IMR-90 (cell line): ENCODE measurements around the gene CNOT9. TPM values are rescaled to one million over a fixed set of nuclear protein-coding genes. Genes with fewer than 3 reads are reported as not detected.

Source experiments
- ATAC-seq: fragments of 200-7000 bp; cut with Tn5 transposase; 2 replicates; pipeline ENCODE4 v1.9.1; 2020; ENCODE audit warnings: low read depth, mild to moderate bottlenecking, moderate library complexity
- BruUV-seq: library from RNA; stranded (reverse); fragments of 400-500 nt; replicated peaks from 2 replicates; lab custom pipeline; 2021; lab: Mats Ljungman, UMichigan
- CTCF ChIA-PET: fragments of 300-600 bp; formaldehyde crosslinking; extraction: SDS; loops from one replicate; lab custom pipeline; 2021; ENCODE audit warnings: antibody characterized with exemption; lab: Yijun Ruan, JAX
- POLR2A ChIA-PET: fragments of 300-600 bp; sonication (Branson Sonifier 250); formaldehyde crosslinking; loops from one replicate; lab custom pipeline; 2022; ENCODE audit warnings: antibody characterized with exemption; ENCODE audit not compliant: unreplicated experiment; lab: Charles Lee
- DNase-seq: peaks from one replicate; pipeline ENCODE4 v3.0.0; 2013
- H2AFZ ChIP-seq: replicated peaks from 2 replicates; pipeline ENCODE3; 2013; ENCODE audit warnings: low read length, mild to moderate bottlenecking; ENCODE audit not compliant: poor library complexity
- H2AK5ac ChIP-seq: 2 replicates; pipeline ENCODE4 v1.6.1; 2013; ENCODE audit warnings: low read depth, low read length, inconsistent platforms
- H2AK9ac ChIP-seq: replicated peaks from 2 replicates; pipeline ENCODE3; 2013; ENCODE audit warnings: mild to moderate bottlenecking, low read depth, low read length, moderate library complexity; ENCODE audit not compliant: poor library complexity
- H2BK120ac ChIP-seq: 2 replicates; pipeline ENCODE4 v1.6.1; 2013; ENCODE audit warnings: low read depth, low read length, inconsistent platforms
- H2BK15ac ChIP-seq: 3 replicates; pipeline ENCODE4 v1.6.1; 2013; ENCODE audit warnings: low read depth, low read length, inconsistent platforms
- H2BK20ac ChIP-seq: 2 replicates; pipeline ENCODE4 v1.6.1; 2013; ENCODE audit warnings: low read depth, mild to moderate bottlenecking, inconsistent platforms, low read length, moderate library complexity
- H2BK5ac ChIP-seq: 2 replicates; pipeline ENCODE4 v1.6.1; 2013; ENCODE audit warnings: mild to moderate bottlenecking, low read depth, low read length, inconsistent platforms; ENCODE audit not compliant: poor library complexity, severe bottlenecking
- H3K14ac ChIP-seq: replicated peaks from 2 replicates; pipeline ENCODE4 v1.6.1; 2013; ENCODE audit warnings: low read depth, low read length, inconsistent platforms
- H3K18ac ChIP-seq: 2 replicates; pipeline ENCODE4 v1.6.1; 2013; ENCODE audit warnings: low read depth, low read length, control low read depth
- H3K23ac ChIP-seq: 2 replicates; pipeline ENCODE4 v1.6.1; 2013; ENCODE audit warnings: low read depth, low read length, inconsistent platforms
- H3K27ac ChIP-seq: 2 replicates; pipeline ENCODE4 v1.5.1; 2013; ENCODE audit warnings: mild to moderate bottlenecking, control low read depth, low read length; ENCODE audit not compliant: insufficient read depth
- H3K27me3 ChIP-seq: 2 replicates; pipeline ENCODE4 v1.6.1; 2013; ENCODE audit warnings: low read length; ENCODE audit not compliant: control insufficient read depth, insufficient read depth
- H3K36me3 ChIP-seq: 2 replicates; pipeline ENCODE4 v1.6.1; 2013; ENCODE audit warnings: low read length, mixed read lengths; ENCODE audit not compliant: control insufficient read depth, insufficient read depth
- H3K4ac ChIP-seq: 2 replicates; pipeline ENCODE4 v1.6.1; 2013; ENCODE audit warnings: low read depth, low read length, inconsistent platforms
- H3K4me1 ChIP-seq: 2 replicates; pipeline ENCODE4 v1.6.1; 2013; ENCODE audit warnings: low read length, mixed read lengths; ENCODE audit not compliant: control insufficient read depth, insufficient read depth
- H3K4me2 ChIP-seq: 2 replicates; pipeline ENCODE4 v1.6.1; 2013; ENCODE audit warnings: low read depth, mild to moderate bottlenecking, control low read depth, low read length, moderate library complexity
- H3K4me3 ChIP-seq: 2 replicates; pipeline ENCODE4 v1.5.1; 2013; ENCODE audit warnings: low read depth, mild to moderate bottlenecking, control low read depth, low read length, moderate library complexity; ENCODE audit not compliant: insufficient read depth
- H3K56ac ChIP-seq: 2 replicates; pipeline ENCODE4 v1.6.1; 2013; ENCODE audit warnings: low read length, inconsistent platforms; ENCODE audit not compliant: insufficient read depth; ENCODE audit errors: extremely low read depth
- H3K79me1 ChIP-seq, 2 experiments: 2 replicates each; pipeline ENCODE4 v1.6.1; 2013; ENCODE audit warnings: low read length in 2 of 2, inconsistent platforms in 1 of 2, low read depth in 1 of 2
- H3K9ac ChIP-seq: 2 replicates; pipeline ENCODE4 v1.6.1; 2013; ENCODE audit warnings: low read depth, low read length, control low read depth
- H3K9me1 ChIP-seq: 2 replicates; pipeline ENCODE4 v1.6.1; 2013; ENCODE audit warnings: low read length, inconsistent platforms; ENCODE audit not compliant: insufficient read depth
- H3K9me3 ChIP-seq: 2 replicates; pipeline ENCODE4 v1.6.1; 2013; ENCODE audit warnings: low read length; ENCODE audit not compliant: control insufficient read depth, insufficient read depth
- H4K20me1 ChIP-seq: 2 replicates; pipeline ENCODE4 v1.6.1; 2013; ENCODE audit warnings: low read length, inconsistent platforms; ENCODE audit not compliant: insufficient read depth
- H4K5ac ChIP-seq: 2 replicates; pipeline ENCODE4 v1.6.1; 2013; ENCODE audit warnings: mild to moderate bottlenecking, low read depth, low read length, control low read depth
- H4K8ac ChIP-seq, 2 experiments: 2 replicates each; pipeline ENCODE4 v1.6.1; 2013; ENCODE audit warnings: low read depth in 2 of 2, low read length in 2 of 2, control low read depth in 1 of 2, inconsistent platforms in 1 of 2
- H4K91ac ChIP-seq: 2 replicates; pipeline ENCODE4 v1.6.1; 2013; ENCODE audit warnings: low read depth, low read length, inconsistent platforms; ENCODE audit not compliant: insufficient read depth
- BHLHE40 ChIP-seq: fragments of 150-350 bp; IDR thresholded peaks from 2 replicates; pipeline ENCODE4 v1.6.1; 2016; ENCODE audit warnings: mild to moderate bottlenecking, low read depth, low read length
- CEBPB ChIP-seq: IDR thresholded peaks from 2 replicates; pipeline ENCODE4 v1.6.1; 2012; ENCODE audit warnings: low read depth, low read length, improper control_type of control experiment
- CHD1 ChIP-seq: IDR thresholded peaks from 2 replicates; pipeline ENCODE4 v1.6.1; 2012; ENCODE audit warnings: low read depth, low read length, improper control_type of control experiment
- CTCF ChIP-seq: conservative IDR thresholded peaks from 2 replicates; pipeline ENCODE4 v1.5.1; 2012; ENCODE audit warnings: mild to moderate bottlenecking, low read depth, low read length, improper control_type of control experiment
- ELK1 ChIP-seq: fragments of 150-350 bp; IDR thresholded peaks from 2 replicates; pipeline ENCODE4 v1.6.1; 2016; ENCODE audit warnings: low read depth, mild to moderate bottlenecking, low read length, moderate library complexity, borderline replicate concordance
- FOS ChIP-seq: fragments of 150-350 bp; IDR thresholded peaks from 2 replicates; pipeline ENCODE4 v1.6.1; 2016; ENCODE audit warnings: low read depth, low read length
- MAFK ChIP-seq: IDR thresholded peaks from 2 replicates; pipeline ENCODE4 v1.6.1; 2012; ENCODE audit warnings: low read depth, low read length, improper control_type of control experiment
- MAZ ChIP-seq: IDR thresholded peaks from 2 replicates; pipeline ENCODE4 v1.6.1; 2012; ENCODE audit warnings: low read depth, mild to moderate bottlenecking, low read length, improper control_type of control experiment, moderate library complexity, borderline replicate concordance
- MXI1 ChIP-seq: IDR thresholded peaks from 2 replicates; pipeline ENCODE4 v1.6.1; 2012; ENCODE audit warnings: low read depth, mild to moderate bottlenecking, low read length, moderate library complexity, borderline replicate concordance
- NFE2L2 ChIP-seq: fragments of 150-350 bp; IDR thresholded peaks from 2 replicates; pipeline ENCODE4 v1.6.1; 2016; ENCODE audit warnings: low read depth, mild to moderate bottlenecking, low read length
- POLR2A ChIP-seq: IDR thresholded peaks from 2 replicates; pipeline ENCODE4 v1.6.1; 2012; ENCODE audit warnings: mild to moderate bottlenecking, low read depth, low read length
- RAD21 ChIP-seq: IDR thresholded peaks from 2 replicates; pipeline ENCODE4 v1.6.1; 2012; ENCODE audit warnings: low read length, improper control_type of control experiment
- RCOR1 ChIP-seq: IDR thresholded peaks from 2 replicates; pipeline ENCODE4 v1.6.1; 2012; ENCODE audit warnings: mild to moderate bottlenecking, low read length, improper control_type of control experiment; ENCODE audit not compliant: insufficient replicate concordance
- RFX5 ChIP-seq: IDR thresholded peaks from 2 replicates; pipeline ENCODE4 v1.8.0; 2012; ENCODE audit warnings: low read depth, mild to moderate bottlenecking, low read length, moderate library complexity
- SMC3 ChIP-seq: fragments of 150-350 bp; IDR thresholded peaks from 2 replicates; pipeline ENCODE4 v1.6.1; 2016; ENCODE audit warnings: low read depth, mild to moderate bottlenecking, antibody characterized with exemption, low read length, moderate library complexity
- USF2 ChIP-seq: fragments of 150-350 bp; IDR thresholded peaks from 2 replicates; pipeline ENCODE4 v1.6.1; 2017; ENCODE audit warnings: mild to moderate bottlenecking, antibody characterized with exemption, low read length, low read depth
- WGBS, 2 experiments: methylation state at CpG; one replicate each; pipeline versions ENCODE4 v1.1.5 to v1.1.7; 2013; ENCODE audit warnings: missing lambda C conversion rate in 2 of 2; ENCODE audit not compliant: insufficient read length in 1 of 2; ENCODE audit errors: extremely low coverage in 2 of 2; 5-methylcytosine and 5-hydroxymethylcytosine counted together
- dilution Hi-C: fragments of 300-500 bp; cut with HindIII; formaldehyde crosslinking; loops from one replicate; pipeline ENCODE4 v1.14.3; 2018; ENCODE audit warnings: low sequenced_read_pairs; ENCODE audit not compliant: unreplicated experiment
- in situ Hi-C: fragments of 300-500 bp; cut with MboI; formaldehyde crosslinking; loops from 3 replicates; pipeline ENCODE4 v1.14.3; 2019; ENCODE audit warnings: low sequenced_read_pairs, inconsistent platforms, mixed read lengths
- intact Hi-C: fragments of 100-400 bp; cut with micrococcal nuclease; formaldehyde crosslinking; loops from 2 replicates; pipeline ENCODE4 v1.10.0; 2022
- polyA plus RNA-seq, 3 experiments: library from polyadenylated mRNA; depleted of rRNA; stranded (reverse); fragments of >200 nt; gene quantifications; 2 replicates each; pipeline ENCODE4 v1.2.3, GENCODE V29; 2012; ENCODE audit warnings: low replicate concordance in 1 of 3
- total RNA-seq: library from RNA; depleted of rRNA; stranded (reverse); fragments of >200 nt; gene quantifications from 2 replicates; pipeline ENCODE4 v1.2.3, GENCODE V29; 2012

Gene CNOT9
- total and polyA plus RNA-seq, 2 of the 4 experiments (the other 2 are of a cell fraction), result 33.1 to 71.0 TPM

GRCh38 chr2:218627939-218628338 is 59.3 kb downstream of the CNOT9 start:
- no peak for TF ChIP-seq RCOR1
- TF ChIP-seq CTCF, result no peak
- no peak for TF ChIP-seq MAZ
- TF ChIP-seq ELK1, result no peak
- TF ChIP-seq CHD1, result no peak
- no peak for TF ChIP-seq RAD21
- no peak for TF ChIP-seq USF2
- no peak for TF ChIP-seq NFE2L2
- no peak for TF ChIP-seq BHLHE40
- TF ChIP-seq MXI1, result no peak
- no peak for TF ChIP-seq POLR2A
- no peak for TF ChIP-seq CEBPB
- no peak for TF ChIP-seq FOS
- no peak for TF ChIP-seq SMC3
- no peak for TF ChIP-seq MAFK
- no peak for TF ChIP-seq RFX5
- H3K27me3 ChIP-seq, result no peaks in the 10 kb centered on the region
- no peak overlapping the region for H2BK120ac ChIP-seq
- 100% methylated on average over 3 of the region's 4 CpGs; no CpG with 5 or more reads in 1 of the 2 experiments for WGBS, 2 experiments
- H4K91ac ChIP-seq, result no peak overlapping the region
- DNase-seq, result no peak
- H3K56ac ChIP-seq, result no peak overlapping the region
- no peak overlapping the region for H2AK5ac ChIP-seq
- no peak overlapping the region for H3K23ac ChIP-seq
- no peak overlapping the region for H3K4me3 ChIP-seq
- H3K4me2 ChIP-seq, result no peak overlapping the region
- H4K8ac ChIP-seq, result no peak overlapping the region
- H2AFZ ChIP-seq, result no peak overlapping the region
- ChIA-PET POLR2A (no interaction called here), CTCF (no interaction called here)
- H3K18ac ChIP-seq, result no peak overlapping the region
- H3K14ac ChIP-seq, result no peak overlapping the region
- H4K20me1 ChIP-seq, result no peaks in the 10 kb centered on the region
- intact Hi-C loops, result no loop called here
- BruUV-seq, result no TSS peak
- no peaks in the 10 kb centered on the region for H3K79me1 ChIP-seq
- H3K27ac ChIP-seq, result no peak overlapping the region
- no peak overlapping the region for H3K4ac ChIP-seq
- in situ Hi-C loops, result no loop called here
- ATAC-seq, result no peak
- dilution Hi-C loops, result no loop called here
- H2BK20ac ChIP-seq, result no peak overlapping the region
- H2BK15ac ChIP-seq, result no peak overlapping the region
- H3K36me3 ChIP-seq, result no peaks in the 10 kb centered on the region
- no peak overlapping the region for H2BK5ac ChIP-seq
- no peak overlapping the region for H4K5ac ChIP-seq
- H3K9me1 ChIP-seq, result peaks cover 3% of the 10 kb centered on the region; the same call in 1 of the 2 replicates
- H3K9me3 ChIP-seq, result no peaks in the 10 kb centered on the region
- H3K4me1 ChIP-seq, result peaks cover 3% of the 10 kb centered on the region
- H2AK9ac ChIP-seq, result no peak overlapping the region
- H3K9ac ChIP-seq, result no peak overlapping the region
